SK-N-MC (cell line): Measurements from ENCODE around the gene ZER1.

Experiments used
- FOXP2 ChIP-seq: optimal IDR thresholded peaks from 2 replicates; pipeline ENCODE3; 2011; ENCODE audit warnings: mild to moderate bottlenecking, moderate library complexity; ENCODE audit not compliant: insufficient read depth; ENCODE audit errors: extremely low read length, control extremely low read depth
- POLR2AphosphoS5 ChIP-seq: IDR thresholded peaks from 2 replicates; pipeline ENCODE4 v1.6.1; 2012; ENCODE audit warnings: mild to moderate bottlenecking, low read depth, low read length, borderline replicate concordance

DNA sequence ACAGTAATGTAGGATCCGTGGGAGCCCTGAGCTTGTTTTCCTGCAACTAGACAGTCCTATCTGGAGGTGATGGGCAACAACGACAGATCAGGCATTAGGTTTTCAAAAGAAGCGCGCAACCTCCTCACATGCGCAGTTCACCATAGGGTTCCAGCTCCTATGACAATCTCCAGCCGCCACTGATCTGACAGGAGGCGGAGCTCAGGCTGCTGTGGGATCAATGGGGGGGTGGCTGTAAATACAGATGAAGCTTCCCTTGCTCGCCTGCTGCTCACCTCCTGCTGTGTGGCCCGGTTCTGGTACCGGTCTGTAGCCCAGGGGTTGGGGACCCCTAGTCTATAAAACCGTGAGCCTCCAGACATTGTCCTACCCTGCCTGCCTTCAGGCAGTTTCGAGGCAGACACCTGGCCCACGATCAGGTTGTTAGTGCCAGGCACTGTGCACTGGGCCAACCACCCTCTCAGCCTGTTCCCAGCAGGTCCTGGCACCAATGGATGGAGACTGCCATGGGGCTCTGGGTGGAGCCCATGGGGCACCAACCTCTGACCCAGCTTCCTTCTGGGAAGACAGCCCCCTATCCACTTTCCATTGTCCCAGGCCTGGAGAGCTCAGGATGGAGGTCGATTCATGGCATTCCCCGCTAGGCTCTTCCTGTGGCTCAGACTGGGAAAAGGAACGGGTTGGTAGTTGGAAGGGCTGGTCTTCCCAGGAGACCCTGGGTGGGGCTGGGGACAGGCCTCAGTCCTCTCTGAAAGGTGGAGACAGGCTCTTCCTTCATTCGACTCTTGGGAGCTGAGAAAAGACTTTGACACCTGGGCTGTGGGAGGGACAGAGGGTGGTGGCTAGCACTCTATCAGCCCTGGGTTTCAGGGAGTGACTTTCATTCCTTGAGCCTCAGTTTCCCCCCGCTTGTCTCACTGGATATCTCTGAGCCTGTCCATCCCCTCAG is 48.3 kb upstream of the ZER1 start:
- TF ChIP-seq POLR2AphosphoS5 (no peak; the same call in 1 of the 2 replicates), FOXP2 (no peak)
